Measurements from ENCODE around the gene TRIP13. TPM values are rescaled to one million over a fixed set of nuclear protein-coding genes. Genes with fewer than 3 reads are reported as not detected.
"Not testable (repeated sequence)": the region's sequence is repeated elsewhere in the genome, so short reads cannot be mapped to it uniquely, and the experiment has no call there.

Gene TRIP13
- total and polyA plus RNA-seq, 10 donors, result 1.0 to 5.4 (median 2.4) TPM

DNA sequence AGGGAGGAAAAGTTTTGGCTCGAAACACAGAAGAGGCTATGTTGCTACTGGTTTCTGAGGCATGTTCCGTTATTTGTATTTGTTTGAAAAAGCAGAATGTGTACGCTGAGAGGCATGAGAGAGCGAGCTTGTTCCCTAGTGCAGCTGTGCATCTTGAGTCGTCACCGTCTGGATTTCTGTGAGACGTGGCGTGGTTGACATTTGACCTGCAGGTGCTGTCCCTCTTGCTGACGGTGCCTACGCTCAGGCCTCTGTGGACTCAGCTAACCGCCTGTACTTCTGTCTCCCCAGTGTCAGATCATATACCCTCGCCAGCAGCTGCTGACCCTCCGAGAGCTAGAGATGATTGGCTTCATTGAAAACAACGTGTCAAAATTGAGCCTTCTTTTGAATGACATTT is 21.5 kb downstream of the TRIP13 start:
- no peak overlapping the region for H3K27ac ChIP-seq
- H3K4me1 ChIP-seq, result no peaks in the 10 kb centered on the region
- peaks cover 0 to 35% (median 0%) of the 10 kb centered on the region in 6 donors for H3K36me3 ChIP-seq
- intact Hi-C loops (cut with DNase I; ENCODE audit: low total_unique reads), result no loop called here
- 90 to 96% (median 94%) methylated on average over 14 of the region's 14 CpGs for WGBS, 5 donors
- DNase-seq, result no peak
- TF ChIP-seq, protein P1, sequence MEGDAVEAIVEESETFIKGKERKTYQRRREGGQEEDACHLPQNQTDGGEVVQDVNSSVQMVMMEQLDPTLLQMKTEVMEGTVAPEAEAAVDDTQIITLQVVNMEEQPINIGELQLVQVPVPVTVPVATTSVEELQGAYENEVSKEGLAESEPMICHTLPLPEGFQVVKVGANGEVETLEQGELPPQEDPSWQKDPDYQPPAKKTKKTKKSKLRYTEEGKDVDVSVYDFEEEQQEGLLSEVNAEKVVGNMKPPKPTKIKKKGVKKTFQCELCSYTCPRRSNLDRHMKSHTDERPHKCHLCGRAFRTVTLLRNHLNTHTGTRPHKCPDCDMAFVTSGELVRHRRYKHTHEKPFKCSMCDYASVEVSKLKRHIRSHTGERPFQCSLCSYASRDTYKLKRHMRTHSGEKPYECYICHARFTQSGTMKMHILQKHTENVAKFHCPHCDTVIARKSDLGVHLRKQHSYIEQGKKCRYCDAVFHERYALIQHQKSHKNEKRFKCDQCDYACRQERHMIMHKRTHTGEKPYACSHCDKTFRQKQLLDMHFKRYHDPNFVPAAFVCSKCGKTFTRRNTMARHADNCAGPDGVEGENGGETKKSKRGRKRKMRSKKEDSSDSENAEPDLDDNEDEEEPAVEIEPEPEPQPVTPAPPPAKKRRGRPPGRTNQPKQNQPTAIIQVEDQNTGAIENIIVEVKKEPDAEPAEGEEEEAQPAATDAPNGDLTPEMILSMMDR (IDR thresholded peaks at IDR 0.05 in 8 of 11, conservative IDR thresholded peaks at IDR 0.05 in 3 of 11), result no peak
- TF ChIP-seq POLR2A (IDR thresholded peaks at IDR 0.05) (no peak), POLR2AphosphoS5 (IDR thresholded peaks at IDR 0.05) (no peak)
- H3K9me3 ChIP-seq, result no peaks in the 10 kb centered on the region
- H3K4me3 ChIP-seq, result no peak overlapping the region
- no peaks in the 10 kb centered on the region for H3K27me3 ChIP-seq (replicated peaks in 1 of 7)

DNA sequence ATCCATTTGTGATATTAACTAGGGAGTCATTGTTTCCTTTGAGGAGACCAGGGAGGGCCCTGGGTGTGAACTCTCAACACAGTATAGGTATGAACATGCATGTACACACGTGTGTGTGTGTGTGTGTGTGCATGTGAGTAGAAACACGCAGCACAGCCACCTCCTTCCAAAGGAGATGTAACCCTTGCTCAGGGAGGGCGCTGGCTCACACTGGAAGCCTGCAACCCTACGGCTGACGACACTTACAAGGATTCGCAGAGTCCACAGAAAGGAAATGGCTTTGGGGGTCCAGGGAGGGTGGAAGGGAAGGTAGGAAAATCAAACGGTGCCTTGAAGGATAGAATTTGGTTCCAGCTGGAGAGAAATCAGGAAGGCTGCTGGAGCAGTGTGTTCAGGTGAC is 21.9 kb downstream of the TRIP13 start:
- Histone ChIP-seq H3K4me1 (no peaks in the 10 kb centered on the region), H3K4me3 (no peak overlapping the region), H3K36me3 (peaks cover 0 to 32% (median 0%) of the 10 kb centered on the region in 6 donors), H3K27ac (no peak overlapping the region), H3K9me3 (no peaks in the 10 kb centered on the region), H3K27me3 (replicated peaks in 1 of 7) (no peaks in the 10 kb centered on the region)
- TF ChIP-seq POLR2AphosphoS5 (IDR thresholded peaks at IDR 0.05) (no peak), POLR2A (IDR thresholded peaks at IDR 0.05) (no peak)
- TF ChIP-seq, protein P1 (IDR thresholded peaks at IDR 0.05 in 8 of 11, conservative IDR thresholded peaks at IDR 0.05 in 3 of 11), result no peak
- no peak for DNase-seq
- WGBS, 5 donors, result 86 to 94% (median 92%) methylated on average over 7 of the region's 7 CpGs
- intact Hi-C loops (cut with DNase I; ENCODE audit: low total_unique reads), result no loop called here

DNA sequence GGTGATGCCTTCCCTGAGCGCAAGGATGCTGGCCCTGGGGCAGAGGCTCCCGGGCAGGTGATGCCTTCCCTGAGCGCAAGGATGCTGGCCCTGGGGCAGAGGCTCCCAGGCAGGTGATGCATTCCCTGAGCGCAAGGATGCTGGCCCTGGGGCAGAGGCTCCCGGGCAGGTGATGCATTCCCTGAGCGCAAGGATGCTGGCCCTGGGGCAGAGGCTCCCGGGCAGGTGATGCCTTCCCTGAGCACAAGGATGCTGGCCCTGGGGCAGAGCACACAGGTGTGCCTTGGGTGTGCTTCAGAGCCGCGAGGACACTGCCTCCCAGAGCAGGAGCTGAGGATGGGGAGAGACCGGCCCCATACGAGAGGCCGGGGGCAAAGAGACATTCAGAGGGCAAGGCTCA is 22.7 kb downstream of the TRIP13 start:
- H3K4me3 ChIP-seq; intact Hi-C loops (cut with DNase I; ENCODE audit: low total_unique reads); H3K9me3 ChIP-seq; H3K27ac ChIP-seq; H3K27me3 ChIP-seq (replicated peaks in 1 of 7); H3K4me1 ChIP-seq: not testable (repeated sequence)
- WGBS, 5 donors, result 95 to 99% (median 96%) methylated on average over 9 to 12 of the region's 12 CpGs
- H3K36me3 ChIP-seq, result peaks cover 0 to 29% (median 0%) of the 10 kb centered on the region in 6 donors
- peak; percentile 62 for DNase-seq

DNA sequence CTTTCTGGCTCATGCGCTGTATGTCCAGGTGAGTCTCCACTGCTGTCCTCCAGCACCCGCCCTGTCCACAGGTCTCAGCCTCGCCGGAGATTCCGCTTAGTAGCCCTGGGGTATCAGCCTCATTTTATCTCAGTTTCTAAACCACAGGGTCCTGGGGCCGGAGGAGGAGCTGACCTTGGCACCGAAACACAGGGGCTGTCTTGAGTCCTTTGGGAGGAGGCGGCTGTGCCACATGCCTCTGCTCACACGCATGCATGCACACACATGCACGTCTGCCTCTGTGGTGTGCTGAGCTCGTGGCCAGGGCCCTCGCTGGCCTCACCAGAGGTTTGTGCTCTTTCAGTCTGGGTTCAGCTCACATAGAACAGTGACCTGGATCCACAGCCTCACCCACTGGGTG is 23.3 kb downstream of the TRIP13 start:
- peaks cover 0 to 25% (median 0%) of the 10 kb centered on the region in 6 donors for H3K36me3 ChIP-seq

More for the DNA sequence above, 23.3 kb downstream of the TRIP13 start:
- WGBS, 5 donors, result 90 to 98% (median 95%) methylated on average over 5 to 12 of the region's 12 CpGs
- no peaks in the 10 kb centered on the region for H3K9me3 ChIP-seq
- DNase-seq, result peak; percentile 45
- intact Hi-C loops (cut with DNase I; ENCODE audit: low total_unique reads), result no loop called here
- H3K27ac ChIP-seq, result no peak overlapping the region
- no peaks in the 10 kb centered on the region for H3K27me3 ChIP-seq (replicated peaks in 1 of 7)
- TF ChIP-seq, protein P1 (IDR thresholded peaks at IDR 0.05 in 8 of 11, conservative IDR thresholded peaks at IDR 0.05 in 3 of 11), result no peak
- TF ChIP-seq POLR2A (IDR thresholded peaks at IDR 0.05) (no peak), POLR2AphosphoS5 (IDR thresholded peaks at IDR 0.05) (no peak)
- no peaks in the 10 kb centered on the region for H3K4me1 ChIP-seq
- H3K4me3 ChIP-seq, result no peak overlapping the region

Data from spleen (tissue), 11 donors.